HL-60 (cell line): ENCODE results near the gene CDHR5.

Experiments used
- GABPA ChIP-seq: IDR thresholded peaks from 2 replicates; pipeline ENCODE4 v1.6.1; 2012; ENCODE audit warnings: low read depth
- POLR2AphosphoS5 ChIP-seq: IDR thresholded peaks from 2 replicates; pipeline ENCODE4 v1.6.1; 2012; ENCODE audit warnings: low read depth
- SPI1 ChIP-seq: IDR thresholded peaks from 2 replicates; pipeline ENCODE4 v1.6.1; 2012; ENCODE audit warnings: low read depth, mild to moderate bottlenecking, borderline replicate concordance
- TF ChIP-seq, protein P1 (sequence below): IDR thresholded peaks from one replicate; pipeline ENCODE4 v1.5.1; 2011; ENCODE audit warnings: low read length, control low read depth, inconsistent platforms; ENCODE audit not compliant: insufficient read depth

GRCh38 chr11:598005-598680 lies 26.6 kb downstream of the CDHR5 start:
- TF ChIP-seq, protein P1, sequence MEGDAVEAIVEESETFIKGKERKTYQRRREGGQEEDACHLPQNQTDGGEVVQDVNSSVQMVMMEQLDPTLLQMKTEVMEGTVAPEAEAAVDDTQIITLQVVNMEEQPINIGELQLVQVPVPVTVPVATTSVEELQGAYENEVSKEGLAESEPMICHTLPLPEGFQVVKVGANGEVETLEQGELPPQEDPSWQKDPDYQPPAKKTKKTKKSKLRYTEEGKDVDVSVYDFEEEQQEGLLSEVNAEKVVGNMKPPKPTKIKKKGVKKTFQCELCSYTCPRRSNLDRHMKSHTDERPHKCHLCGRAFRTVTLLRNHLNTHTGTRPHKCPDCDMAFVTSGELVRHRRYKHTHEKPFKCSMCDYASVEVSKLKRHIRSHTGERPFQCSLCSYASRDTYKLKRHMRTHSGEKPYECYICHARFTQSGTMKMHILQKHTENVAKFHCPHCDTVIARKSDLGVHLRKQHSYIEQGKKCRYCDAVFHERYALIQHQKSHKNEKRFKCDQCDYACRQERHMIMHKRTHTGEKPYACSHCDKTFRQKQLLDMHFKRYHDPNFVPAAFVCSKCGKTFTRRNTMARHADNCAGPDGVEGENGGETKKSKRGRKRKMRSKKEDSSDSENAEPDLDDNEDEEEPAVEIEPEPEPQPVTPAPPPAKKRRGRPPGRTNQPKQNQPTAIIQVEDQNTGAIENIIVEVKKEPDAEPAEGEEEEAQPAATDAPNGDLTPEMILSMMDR: no peak
- TF ChIP-seq POLR2AphosphoS5: no peak
- TF ChIP-seq GABPA: no peak
- no peak for TF ChIP-seq SPI1
